Liver (tissue), 3 donors: ENCODE measurements around the gene CD7.

Source experiments
- EGR1 ChIP-seq, 2 donors: IDR thresholded peaks; 2 replicates each; pipeline ENCODE4 v1.6.1; 2016 to 2018; ENCODE audit warnings: antibody characterized with exemption in 2 of 2, low read depth in 2 of 2
- TF ChIP-seq, protein P1 (sequence below): fragments of 150-350 bp; IDR thresholded peaks from 2 replicates; pipeline ENCODE4 v1.5.1; 2017; ENCODE audit warnings: improper control_type of control experiment, low read depth, low read length; ENCODE audit not compliant: missing input control
- TF ChIP-seq, protein P2 (sequence below): IDR thresholded peaks from 2 replicates; pipeline ENCODE4 v1.6.1; 2016; ENCODE audit warnings: antibody characterized with exemption
- donor health status: healthy.
- donor health status: healthy.

DNA sequence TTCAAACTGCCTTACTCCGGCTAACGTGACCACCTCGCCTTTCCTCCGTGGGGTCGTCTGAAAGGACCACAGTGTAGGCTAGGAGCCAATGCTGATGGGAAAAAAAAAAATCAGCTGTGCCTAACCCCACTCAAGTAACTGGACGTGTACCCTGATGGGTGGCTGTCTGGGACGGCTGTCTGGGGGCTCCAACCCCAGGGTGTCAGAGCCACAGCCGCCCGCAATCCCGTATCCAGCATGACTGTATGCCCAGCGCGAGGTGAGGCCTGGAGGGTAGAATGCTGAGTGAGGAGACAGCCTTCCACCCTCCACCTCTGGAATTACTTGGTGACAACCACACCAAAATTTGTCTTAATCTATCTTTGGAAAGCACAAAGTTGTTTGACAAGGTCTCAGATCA is 46.8 kb downstream of the CD7 start:
- TF ChIP-seq, protein P1, sequence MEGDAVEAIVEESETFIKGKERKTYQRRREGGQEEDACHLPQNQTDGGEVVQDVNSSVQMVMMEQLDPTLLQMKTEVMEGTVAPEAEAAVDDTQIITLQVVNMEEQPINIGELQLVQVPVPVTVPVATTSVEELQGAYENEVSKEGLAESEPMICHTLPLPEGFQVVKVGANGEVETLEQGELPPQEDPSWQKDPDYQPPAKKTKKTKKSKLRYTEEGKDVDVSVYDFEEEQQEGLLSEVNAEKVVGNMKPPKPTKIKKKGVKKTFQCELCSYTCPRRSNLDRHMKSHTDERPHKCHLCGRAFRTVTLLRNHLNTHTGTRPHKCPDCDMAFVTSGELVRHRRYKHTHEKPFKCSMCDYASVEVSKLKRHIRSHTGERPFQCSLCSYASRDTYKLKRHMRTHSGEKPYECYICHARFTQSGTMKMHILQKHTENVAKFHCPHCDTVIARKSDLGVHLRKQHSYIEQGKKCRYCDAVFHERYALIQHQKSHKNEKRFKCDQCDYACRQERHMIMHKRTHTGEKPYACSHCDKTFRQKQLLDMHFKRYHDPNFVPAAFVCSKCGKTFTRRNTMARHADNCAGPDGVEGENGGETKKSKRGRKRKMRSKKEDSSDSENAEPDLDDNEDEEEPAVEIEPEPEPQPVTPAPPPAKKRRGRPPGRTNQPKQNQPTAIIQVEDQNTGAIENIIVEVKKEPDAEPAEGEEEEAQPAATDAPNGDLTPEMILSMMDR: no peak
- TF ChIP-seq EGR1 (IDR thresholded peaks at IDR 0.05; ENCODE audit: low read depth in 2 of 2): no peak
- TF ChIP-seq, protein P2, sequence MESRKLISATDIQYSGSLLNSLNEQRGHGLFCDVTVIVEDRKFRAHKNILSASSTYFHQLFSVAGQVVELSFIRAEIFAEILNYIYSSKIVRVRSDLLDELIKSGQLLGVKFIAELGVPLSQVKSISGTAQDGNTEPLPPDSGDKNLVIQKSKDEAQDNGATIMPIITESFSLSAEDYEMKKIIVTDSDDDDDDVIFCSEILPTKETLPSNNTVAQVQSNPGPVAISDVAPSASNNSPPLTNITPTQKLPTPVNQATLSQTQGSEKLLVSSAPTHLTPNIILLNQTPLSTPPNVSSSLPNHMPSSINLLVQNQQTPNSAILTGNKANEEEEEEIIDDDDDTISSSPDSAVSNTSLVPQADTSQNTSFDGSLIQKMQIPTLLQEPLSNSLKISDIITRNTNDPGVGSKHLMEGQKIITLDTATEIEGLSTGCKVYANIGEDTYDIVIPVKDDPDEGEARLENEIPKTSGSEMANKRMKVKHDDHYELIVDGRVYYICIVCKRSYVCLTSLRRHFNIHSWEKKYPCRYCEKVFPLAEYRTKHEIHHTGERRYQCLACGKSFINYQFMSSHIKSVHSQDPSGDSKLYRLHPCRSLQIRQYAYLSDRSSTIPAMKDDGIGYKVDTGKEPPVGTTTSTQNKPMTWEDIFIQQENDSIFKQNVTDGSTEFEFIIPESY: no peak
